ENCODE results near the gene BORCS5.

GRCh38 chr12:12356467-12356895 is 397 bp upstream of the BORCS5 start:
- TF ChIP-seq, protein P1, sequence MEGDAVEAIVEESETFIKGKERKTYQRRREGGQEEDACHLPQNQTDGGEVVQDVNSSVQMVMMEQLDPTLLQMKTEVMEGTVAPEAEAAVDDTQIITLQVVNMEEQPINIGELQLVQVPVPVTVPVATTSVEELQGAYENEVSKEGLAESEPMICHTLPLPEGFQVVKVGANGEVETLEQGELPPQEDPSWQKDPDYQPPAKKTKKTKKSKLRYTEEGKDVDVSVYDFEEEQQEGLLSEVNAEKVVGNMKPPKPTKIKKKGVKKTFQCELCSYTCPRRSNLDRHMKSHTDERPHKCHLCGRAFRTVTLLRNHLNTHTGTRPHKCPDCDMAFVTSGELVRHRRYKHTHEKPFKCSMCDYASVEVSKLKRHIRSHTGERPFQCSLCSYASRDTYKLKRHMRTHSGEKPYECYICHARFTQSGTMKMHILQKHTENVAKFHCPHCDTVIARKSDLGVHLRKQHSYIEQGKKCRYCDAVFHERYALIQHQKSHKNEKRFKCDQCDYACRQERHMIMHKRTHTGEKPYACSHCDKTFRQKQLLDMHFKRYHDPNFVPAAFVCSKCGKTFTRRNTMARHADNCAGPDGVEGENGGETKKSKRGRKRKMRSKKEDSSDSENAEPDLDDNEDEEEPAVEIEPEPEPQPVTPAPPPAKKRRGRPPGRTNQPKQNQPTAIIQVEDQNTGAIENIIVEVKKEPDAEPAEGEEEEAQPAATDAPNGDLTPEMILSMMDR (IDR thresholded peaks at IDR 0.05 in 8 of 11, conservative IDR thresholded peaks at IDR 0.05 in 3 of 11), result no peak
- TF ChIP-seq POLR2AphosphoS5 (IDR thresholded peaks at IDR 0.05) (no peak), POLR2A (IDR thresholded peaks at IDR 0.05) (no peak)
